GM12878 (cell line): ENCODE measurements around the gene INSL3. TPM values are rescaled to one million over a fixed set of nuclear protein-coding genes. Genes with fewer than 3 reads are reported as not detected.

Experiments used
- BRCA1 ChIP-seq: IDR thresholded peaks from 2 replicates; pipeline ENCODE4 v1.6.1; 2011; ENCODE audit warnings: low read depth, low read length, improper control_type of control experiment
- CHD2 ChIP-seq: IDR thresholded peaks from 2 replicates; pipeline ENCODE4 v1.6.1; 2011; ENCODE audit warnings: low read depth, low read length, improper control_type of control experiment, borderline replicate concordance
- CREM ChIP-seq: IDR thresholded peaks from 2 replicates; pipeline ENCODE4 v1.6.1; 2014; ENCODE audit warnings: antibody characterized with exemption, low read depth
- DPF2 ChIP-seq: fragments of 450-650 bp; IDR thresholded peaks from 2 replicates; pipeline ENCODE4 v1.6.1; 2017; ENCODE audit warnings: mild to moderate bottlenecking
- EGR1 ChIP-seq, 2 experiments: IDR thresholded peaks; 1 replicate in 1 of 2; 2 replicates in 1 of 2; pipeline ENCODE4 v1.6.1; 2011 to 2012; ENCODE audit warnings: low read depth in 2 of 2, low read length in 2 of 2, borderline replicate concordance in 1 of 2, mild to moderate bottlenecking in 1 of 2, moderate library complexity in 1 of 2
- POU2F2 ChIP-seq: IDR thresholded peaks from 3 replicates; pipeline ENCODE4 v1.6.1; 2011; ENCODE audit warnings: low read depth, mild to moderate bottlenecking, low read length, borderline replicate concordance
- RB1 ChIP-seq: fragments of 450-650 bp; formaldehyde crosslinking; IDR thresholded peaks from 2 replicates; pipeline ENCODE4 v1.6.1; 2017; ENCODE audit warnings: mild to moderate bottlenecking, borderline replicate concordance
- SRF ChIP-seq, 2 experiments: IDR thresholded peaks; 2 replicates each; pipeline ENCODE4 v1.6.1; 2011; ENCODE audit warnings: low read depth in 2 of 2, low read length in 2 of 2, mild to moderate bottlenecking in 1 of 2, moderate library complexity in 1 of 2
- TARDBP ChIP-seq: IDR thresholded peaks from 2 replicates; pipeline ENCODE4 v1.6.1; 2016; ENCODE audit warnings: borderline replicate concordance
- TCF12 ChIP-seq: IDR thresholded peaks from 2 replicates; pipeline ENCODE4 v1.6.1; 2011; ENCODE audit warnings: low read depth, mild to moderate bottlenecking, low read length
- ZNF384 ChIP-seq: IDR thresholded peaks from 2 replicates; pipeline ENCODE4 v1.6.1; 2012; ENCODE audit warnings: low read depth, mild to moderate bottlenecking, low read length, improper control_type of control experiment, borderline replicate concordance
- polyA plus RNA-seq, 11 experiments: library from polyadenylated mRNA; depleted of rRNA in 4 of 11; unstranded in 6 of 11; stranded (reverse) in 5 of 11; fragments of >200 nt; fragmentation: Nextera tagmentation in 4 of 11; fragmentation: Illumina TruSeq in 1 of 11; extraction: Ambion mirVana in 4 of 11; extraction: Trizol in 1 of 11; gene quantifications; 1 replicate in 1 of 11; 2 replicates in 10 of 11; pipeline versions ENCODE4 v1.2.1 to v1.2.3, GENCODE V29; 2011 to 2016; ENCODE audit warnings: inconsistent platforms in 2 of 11, missing spikeins in 2 of 11, low read depth in 1 of 11
- total RNA-seq, 4 experiments: library from RNA; depleted of rRNA in 3 of 4; stranded (reverse); fragments of >200 nt in 3 of 4; fragmentation: Illumina TruSeq in 1 of 4; extraction: Trizol in 1 of 4; gene quantifications; 2 replicates each; pipeline versions ENCODE4 v1.2.1 to v1.2.3, GENCODE V29; 2013 to 2021
- TF ChIP-seq, protein P1 (sequence below): fragments of 450-650 bp; formaldehyde crosslinking; IDR thresholded peaks from 2 replicates; pipeline ENCODE4 v1.4.0; 2022; ENCODE audit warnings: mild to moderate bottlenecking, moderate library complexity
- TF ChIP-seq, protein P2 (sequence below): fragments of 450-650 bp; IDR thresholded peaks from 2 replicates; pipeline ENCODE4 v1.6.1; 2017; ENCODE audit warnings: antibody characterized with exemption, mild to moderate bottlenecking, moderate library complexity
- TF ChIP-seq, protein P3 (sequence below): IDR thresholded peaks from 2 replicates; pipeline ENCODE4 v1.6.1; 2012; ENCODE audit warnings: low read length, inconsistent platforms

Gene INSL3
- total and polyA plus RNA-seq, 10 of the 15 experiments (the other 5 are each of a cell fraction or from before 2014, with no cell fraction given) = 0.27 to 1.9 (median 0.70) TPM

- TF ChIP-seq, protein P1, sequence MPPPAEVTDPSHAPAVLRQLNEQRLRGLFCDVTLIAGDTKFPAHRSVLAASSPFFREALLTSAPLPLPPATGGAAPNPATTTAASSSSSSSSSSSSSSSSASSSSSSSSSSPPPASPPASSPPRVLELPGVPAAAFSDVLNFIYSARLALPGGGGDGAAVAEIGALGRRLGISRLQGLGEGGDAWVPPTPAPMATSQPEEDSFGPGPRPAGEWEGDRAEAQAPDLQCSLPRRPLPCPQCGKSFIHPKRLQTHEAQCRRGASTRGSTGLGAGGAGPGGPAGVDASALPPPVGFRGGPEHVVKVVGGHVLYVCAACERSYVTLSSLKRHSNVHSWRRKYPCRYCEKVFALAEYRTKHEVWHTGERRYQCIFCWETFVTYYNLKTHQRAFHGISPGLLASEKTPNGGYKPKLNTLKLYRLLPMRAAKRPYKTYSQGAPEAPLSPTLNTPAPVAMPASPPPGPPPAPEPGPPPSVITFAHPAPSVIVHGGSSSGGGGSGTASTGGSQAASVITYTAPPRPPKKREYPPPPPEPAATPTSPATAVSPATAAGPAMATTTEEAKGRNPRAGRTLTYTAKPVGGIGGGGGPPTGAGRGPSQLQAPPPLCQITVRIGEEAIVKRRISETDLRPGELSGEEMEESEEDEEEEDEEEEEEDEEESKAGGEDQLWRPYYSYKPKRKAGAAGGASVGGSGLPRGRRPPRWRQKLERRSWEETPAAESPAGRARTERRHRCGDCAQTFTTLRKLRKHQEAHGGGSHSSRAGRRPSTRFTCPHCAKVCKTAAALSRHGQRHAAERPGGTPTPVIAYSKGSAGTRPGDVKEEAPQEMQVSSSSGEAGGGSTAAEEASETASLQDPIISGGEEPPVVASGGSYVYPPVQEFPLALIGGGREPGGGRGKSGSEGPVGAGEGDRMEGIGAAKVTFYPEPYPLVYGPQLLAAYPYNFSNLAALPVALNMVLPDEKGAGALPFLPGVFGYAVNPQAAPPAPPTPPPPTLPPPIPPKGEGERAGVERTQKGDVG = no peak
- no peak for TF ChIP-seq SRF (IDR thresholded peaks at IDR 0.05; ENCODE audit: low read depth in 2 of 2, low read length in 2 of 2)
- TF ChIP-seq, protein P2, sequence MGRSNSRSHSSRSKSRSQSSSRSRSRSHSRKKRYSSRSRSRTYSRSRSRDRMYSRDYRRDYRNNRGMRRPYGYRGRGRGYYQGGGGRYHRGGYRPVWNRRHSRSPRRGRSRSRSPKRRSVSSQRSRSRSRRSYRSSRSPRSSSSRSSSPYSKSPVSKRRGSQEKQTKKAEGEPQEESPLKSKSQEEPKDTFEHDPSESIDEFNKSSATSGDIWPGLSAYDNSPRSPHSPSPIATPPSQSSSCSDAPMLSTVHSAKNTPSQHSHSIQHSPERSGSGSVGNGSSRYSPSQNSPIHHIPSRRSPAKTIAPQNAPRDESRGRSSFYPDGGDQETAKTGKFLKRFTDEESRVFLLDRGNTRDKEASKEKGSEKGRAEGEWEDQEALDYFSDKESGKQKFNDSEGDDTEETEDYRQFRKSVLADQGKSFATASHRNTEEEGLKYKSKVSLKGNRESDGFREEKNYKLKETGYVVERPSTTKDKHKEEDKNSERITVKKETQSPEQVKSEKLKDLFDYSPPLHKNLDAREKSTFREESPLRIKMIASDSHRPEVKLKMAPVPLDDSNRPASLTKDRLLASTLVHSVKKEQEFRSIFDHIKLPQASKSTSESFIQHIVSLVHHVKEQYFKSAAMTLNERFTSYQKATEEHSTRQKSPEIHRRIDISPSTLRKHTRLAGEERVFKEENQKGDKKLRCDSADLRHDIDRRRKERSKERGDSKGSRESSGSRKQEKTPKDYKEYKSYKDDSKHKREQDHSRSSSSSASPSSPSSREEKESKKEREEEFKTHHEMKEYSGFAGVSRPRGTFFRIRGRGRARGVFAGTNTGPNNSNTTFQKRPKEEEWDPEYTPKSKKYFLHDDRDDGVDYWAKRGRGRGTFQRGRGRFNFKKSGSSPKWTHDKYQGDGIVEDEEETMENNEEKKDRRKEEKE = no peak
- no peak for TF ChIP-seq TARDBP
- TF ChIP-seq POU2F2 = no peak
- no peak for TF ChIP-seq RB1
- no peak for TF ChIP-seq EGR1 (IDR thresholded peaks at IDR 0.05; ENCODE audit: borderline replicate concordance in 1 of 2, low read depth in 2 of 2, low read length in 2 of 2)
- TF ChIP-seq BRCA1 = no peak
- TF ChIP-seq CREM = no peak
- TF ChIP-seq DPF2 = no peak
- TF ChIP-seq, protein P3, sequence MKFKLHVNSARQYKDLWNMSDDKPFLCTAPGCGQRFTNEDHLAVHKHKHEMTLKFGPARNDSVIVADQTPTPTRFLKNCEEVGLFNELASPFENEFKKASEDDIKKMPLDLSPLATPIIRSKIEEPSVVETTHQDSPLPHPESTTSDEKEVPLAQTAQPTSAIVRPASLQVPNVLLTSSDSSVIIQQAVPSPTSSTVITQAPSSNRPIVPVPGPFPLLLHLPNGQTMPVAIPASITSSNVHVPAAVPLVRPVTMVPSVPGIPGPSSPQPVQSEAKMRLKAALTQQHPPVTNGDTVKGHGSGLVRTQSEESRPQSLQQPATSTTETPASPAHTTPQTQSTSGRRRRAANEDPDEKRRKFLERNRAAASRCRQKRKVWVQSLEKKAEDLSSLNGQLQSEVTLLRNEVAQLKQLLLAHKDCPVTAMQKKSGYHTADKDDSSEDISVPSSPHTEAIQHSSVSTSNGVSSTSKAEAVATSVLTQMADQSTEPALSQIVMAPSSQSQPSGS = no peak
- TF ChIP-seq TCF12 = no peak
- no peak for TF ChIP-seq ZNF384
- no peak for TF ChIP-seq CHD2
Observed at GRCh38 chr19:17868669-17869068, 47.4 kb upstream of the INSL3 start (continued).
